ENCODE results near the gene MARK4.

DNA sequence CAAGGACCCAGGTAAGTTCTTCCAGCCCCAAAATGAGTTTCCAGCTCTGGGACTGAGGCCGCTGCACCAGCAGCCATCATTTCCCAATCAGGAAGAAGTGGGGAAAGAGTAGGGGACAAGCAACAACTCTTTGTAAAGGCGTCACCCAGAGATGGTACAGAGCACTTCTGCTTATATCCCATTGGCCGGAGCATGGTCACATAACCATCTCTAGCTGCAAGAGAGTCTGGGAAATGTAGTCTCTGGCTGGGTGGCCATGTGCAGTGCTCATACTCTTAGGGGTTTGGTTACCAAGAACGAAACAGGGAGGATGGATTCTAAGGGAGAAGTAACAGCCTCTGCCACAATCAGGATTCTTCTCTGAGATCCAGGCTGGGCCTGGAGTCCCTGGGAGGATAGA is 45.3 kb downstream of the MARK4 start:
- TF ChIP-seq CTCF (IDR thresholded peaks at IDR 0.05 in 8 of 11, conservative IDR thresholded peaks at IDR 0.05 in 3 of 11) = no peak
- TF ChIP-seq POLR2AphosphoS5 (IDR thresholded peaks at IDR 0.05) = no peak
- TF ChIP-seq POLR2A (IDR thresholded peaks at IDR 0.05) = no peak

Measured in spleen (tissue), 7 donors.